Ureter (tissue), 1 donor: ENCODE results near the gene TOMM40L. TPM values are rescaled to one million over a fixed set of nuclear protein-coding genes. Genes with fewer than 3 reads are reported as not detected.

Source experiments
- DNase-seq: peaks from one replicate; pipeline ENCODE4 v3.0.0-alpha.2; 2020; ENCODE audit warnings: low spot score
- total RNA-seq: library from RNA; stranded (reverse); gene quantifications from one replicate; pipeline ENCODE4 v1.2.4, GENCODE V29; 2023
- donor health status: DM: yes; HTN: yes; CAD: no.

The TOMM40L gene
- total RNA-seq, 1 donor from 2014 or later = 17.5 TPM

DNA sequence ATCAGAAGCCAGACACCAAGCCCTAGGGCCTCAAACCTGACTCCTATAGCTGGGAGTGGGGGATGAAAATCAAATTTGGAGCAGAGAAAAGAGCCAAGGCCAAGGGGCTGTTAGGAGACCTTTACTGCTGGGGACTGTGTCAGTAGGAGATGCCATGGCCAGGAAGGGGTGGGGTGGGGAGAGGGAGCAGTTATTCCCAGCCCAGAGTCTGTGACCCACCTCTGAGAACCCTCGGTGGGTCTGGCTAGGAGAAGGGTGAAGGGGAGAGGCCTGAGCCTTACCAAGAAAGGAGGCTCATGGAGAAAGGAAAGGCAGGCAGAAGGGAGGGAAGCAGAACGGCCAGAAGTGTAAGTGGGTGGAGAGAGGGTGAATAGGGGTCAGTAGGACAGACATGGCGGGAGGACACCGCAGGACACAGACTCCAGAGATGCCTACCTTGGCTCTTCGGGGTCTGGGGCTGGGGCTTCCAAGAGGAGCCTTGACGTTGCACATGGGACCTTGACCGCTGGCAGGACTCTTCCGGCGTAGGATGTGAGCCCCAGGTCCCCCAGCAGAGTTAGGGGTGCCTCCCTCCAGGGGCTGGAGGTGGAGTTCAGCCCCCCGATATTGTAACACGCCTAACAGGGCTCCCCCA is 28.2 kb upstream of the TOMM40L start:
- no peak for DNase-seq

GRCh38 chr1:161198194-161198896 is 27.5 kb upstream of the TOMM40L start:
- no peak for DNase-seq

- peak; percentile 77 for DNase-seq
Measured at GRCh38 chr1:161198897-161199431, 26.9 kb upstream of the TOMM40L start, which contains the start of gene ADAMTS4. ADAMTS4 (minus strand) TSS chr1:161199054; CDS start chr1:161198627, 427 bp downstream.

DNA sequence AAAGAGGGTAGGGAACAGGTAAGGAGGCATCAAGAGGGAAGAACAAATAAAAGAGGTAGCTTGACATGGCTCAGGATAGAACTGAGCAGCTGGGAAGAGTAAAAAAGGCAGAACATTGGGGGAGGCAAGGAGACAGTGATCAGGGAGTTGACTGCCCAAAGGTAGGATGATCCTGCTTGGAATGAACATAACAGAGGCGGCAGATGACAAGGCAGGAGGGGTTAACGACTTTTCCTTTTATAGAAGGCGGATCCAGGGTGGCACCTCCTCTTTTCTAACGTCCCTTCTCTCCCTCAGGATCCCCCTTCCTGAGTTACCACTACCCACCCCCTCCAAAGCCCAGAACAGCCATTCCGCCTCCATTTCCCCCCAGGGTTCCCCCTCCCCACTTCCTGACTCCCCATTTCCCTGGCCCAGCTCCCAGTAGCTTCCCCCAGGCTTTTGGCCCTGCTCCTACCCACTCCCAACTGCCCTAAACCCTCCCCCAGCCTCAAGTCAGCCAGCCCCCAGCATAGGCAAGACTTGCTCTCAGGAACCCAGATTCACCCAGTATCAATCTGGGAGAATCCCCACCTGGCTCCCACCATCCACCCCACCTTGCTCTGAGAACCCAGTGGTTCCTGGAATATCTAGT is 26.2 kb upstream of the TOMM40L start:
- no peak for DNase-seq

- no peak for DNase-seq
Measured at GRCh38 chr1:161200421-161200991, 25.4 kb upstream of the TOMM40L start.

DNA sequence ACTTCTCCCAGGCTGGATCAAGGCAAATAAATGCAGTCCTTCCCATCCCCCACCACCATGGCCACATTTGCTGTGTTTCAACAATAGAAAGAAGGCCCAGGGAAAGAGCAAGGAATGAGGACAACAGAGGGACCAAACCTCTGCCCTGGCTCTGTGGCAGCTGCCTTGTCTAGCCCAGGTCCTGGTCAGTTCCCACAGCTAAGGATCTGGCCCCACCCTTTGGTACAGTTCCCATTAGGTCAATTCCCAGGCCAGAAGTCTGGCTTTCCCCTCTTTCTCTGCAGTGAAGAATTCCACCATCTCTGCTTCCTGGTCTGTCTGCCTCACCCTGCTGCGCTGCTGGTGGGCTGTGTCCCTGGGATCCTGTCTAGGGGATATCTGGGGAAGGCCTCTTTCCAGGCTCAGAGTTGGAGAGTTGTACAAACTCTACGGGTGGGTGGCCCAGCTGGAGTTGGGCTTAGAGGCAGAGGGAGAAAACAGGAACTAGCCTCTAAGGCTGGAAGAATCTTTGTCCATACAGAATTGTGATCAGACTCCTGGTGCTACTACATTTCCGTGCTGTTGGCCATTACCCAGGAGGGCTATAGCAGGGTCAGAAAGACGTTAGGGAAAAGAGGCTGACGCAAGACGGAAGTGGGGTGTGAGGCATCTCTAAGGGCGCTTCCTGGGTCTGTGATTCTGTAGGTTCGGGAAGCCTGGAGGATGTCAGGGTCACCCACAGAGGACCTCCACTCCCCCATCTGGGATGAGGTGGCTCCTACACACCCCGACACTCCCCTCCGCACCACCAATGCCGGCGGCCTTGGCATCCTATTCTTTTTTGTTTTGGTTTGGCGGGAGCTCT is 24.6 kb upstream of the TOMM40L start:
- peak; percentile 70 for DNase-seq

GRCh38 chr1:161201836-161202712 is 23.8 kb upstream of the TOMM40L start, which contains the start of gene NDUFS2:
NDUFS2 (plus strand) TSS chr1:161202367; CDS start chr1:161202386, 19 bp downstream.
- DNase-seq = peak; percentile 99

DNA sequence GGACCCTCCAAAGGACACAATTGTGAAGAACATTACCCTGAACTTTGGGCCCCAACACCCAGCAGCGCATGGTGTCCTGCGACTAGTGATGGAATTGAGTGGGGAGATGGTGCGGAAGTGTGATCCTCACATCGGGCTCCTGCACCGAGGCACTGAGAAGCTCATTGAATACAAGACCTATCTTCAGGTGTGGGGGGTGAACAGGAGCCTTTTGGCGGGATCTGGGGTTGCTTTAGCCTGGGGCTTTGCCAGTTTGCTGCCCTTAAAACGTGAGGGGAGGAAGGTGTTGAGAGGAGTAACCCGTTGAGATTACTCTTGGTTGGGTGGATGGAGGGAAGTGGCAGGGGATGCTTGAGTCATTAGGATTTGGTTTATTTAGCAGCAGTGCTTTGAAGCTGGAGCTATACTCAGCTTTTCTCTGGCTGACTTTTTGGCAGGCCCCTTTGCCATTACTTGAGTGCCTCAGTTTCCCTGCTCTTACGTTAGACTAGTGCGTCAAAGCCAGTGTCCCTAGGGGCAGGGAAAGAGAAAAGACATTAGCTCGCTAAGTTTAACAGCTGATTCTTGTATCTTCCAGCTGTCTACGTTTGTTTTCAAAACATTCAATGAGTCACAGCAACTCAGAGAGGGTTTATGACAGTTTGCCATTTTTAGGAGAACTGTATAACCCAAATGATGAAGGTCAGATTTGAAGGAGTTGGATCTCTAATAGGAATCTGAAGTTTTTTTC is 19.3 kb upstream of the TOMM40L start:
- no peak for DNase-seq

DNA sequence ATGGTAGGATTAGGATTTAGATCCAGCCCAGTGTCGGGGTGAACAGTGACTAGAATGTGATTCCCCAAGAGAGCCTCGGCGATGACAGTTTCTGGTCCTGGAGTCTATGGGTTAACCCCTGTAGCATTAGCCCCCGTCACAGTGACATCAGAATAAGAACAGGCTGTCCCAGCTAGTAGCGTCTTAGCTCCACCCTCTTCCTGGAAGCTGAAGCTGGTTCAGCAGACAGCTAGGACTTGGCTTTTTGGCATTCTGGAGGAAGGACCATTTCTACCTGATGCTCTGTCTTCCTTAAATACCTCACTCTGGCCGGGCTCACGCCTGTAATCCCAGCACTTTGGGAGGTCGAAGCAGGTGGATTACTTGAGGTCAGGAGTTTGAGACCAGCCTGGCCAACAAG is 18.7 kb upstream of the TOMM40L start:
- DNase-seq = no peak

DNA sequence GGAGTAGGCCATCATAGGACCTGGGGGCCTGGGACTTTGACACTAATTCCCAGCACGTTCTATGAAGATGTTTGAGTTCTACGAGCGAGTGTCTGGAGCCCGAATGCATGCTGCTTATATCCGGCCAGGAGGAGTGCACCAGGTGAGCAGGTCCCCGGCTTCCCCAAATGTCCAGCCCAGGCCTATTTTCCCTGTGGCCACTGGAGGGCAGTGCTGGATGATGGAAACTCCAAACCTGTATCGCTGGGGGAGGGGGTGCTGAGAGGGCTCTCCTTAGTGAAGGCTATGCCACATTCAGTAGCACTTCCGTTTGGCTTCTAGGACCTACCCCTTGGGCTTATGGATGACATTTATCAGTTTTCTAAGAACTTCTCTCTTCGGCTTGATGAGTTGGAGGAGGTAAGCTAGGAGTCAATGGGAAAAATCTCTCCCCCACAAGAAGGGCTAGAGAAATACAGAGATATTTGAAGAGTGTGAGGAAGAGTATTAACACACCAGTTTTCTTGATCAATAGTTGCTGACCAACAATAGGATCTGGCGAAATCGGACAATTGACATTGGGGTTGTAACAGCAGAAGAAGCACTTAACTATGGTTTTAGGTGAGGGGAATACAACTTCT is 16.0 kb upstream of the TOMM40L start:
- peak; percentile 75 for DNase-seq

- DNase-seq = no peak
Measured at GRCh38 chr1:161214369-161214768, 11.5 kb upstream of the TOMM40L start.

- DNase-seq = no peak
Measured at GRCh38 chr1:161215076-161215475, 10.8 kb upstream of the TOMM40L start, which contains the start of gene FCER1G. FCER1G (plus strand) TSS chr1:161215295; CDS start chr1:161215322, 27 bp downstream.

DNA sequence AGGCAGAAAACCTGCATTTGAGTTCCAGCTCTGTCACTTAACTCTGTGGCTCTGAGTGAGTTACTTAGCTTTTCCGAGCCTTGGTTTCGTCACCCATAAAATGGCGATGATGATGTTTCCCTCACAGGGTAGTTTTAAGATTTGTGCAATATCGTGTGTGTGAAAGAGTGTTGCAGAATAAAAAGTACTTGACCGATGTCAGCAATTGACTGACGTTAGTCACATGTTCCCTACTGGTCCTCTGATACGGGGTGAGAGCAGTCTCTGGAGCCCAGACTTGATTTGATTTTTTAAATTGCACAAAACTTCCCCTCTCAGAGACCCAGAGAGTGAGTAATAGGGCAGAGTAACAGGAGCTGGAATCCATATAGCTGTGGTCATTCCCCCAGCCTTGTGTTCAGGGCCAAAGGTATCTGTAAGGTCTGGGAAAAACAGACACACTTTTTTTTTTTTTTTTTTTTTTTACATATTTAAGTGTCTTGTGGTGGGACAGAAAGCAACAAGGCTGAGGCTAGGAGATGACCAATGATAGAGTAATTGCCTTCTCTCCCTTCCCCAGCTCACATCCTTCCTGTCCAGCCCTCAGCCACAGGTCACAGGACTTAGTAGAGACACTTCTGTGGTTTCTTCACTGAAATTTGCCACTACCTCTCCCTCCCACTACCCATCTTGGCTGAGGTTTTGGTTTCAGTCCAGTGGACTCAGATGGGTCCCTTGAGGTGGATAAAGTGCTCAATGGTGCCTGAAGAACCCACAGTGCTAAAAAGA is 8.7 kb upstream of the TOMM40L start:
- DNase-seq = no peak

- DNase-seq = no peak
Measured at GRCh38 chr1:161217831-161218230, 8.0 kb upstream of the TOMM40L start.

DNA sequence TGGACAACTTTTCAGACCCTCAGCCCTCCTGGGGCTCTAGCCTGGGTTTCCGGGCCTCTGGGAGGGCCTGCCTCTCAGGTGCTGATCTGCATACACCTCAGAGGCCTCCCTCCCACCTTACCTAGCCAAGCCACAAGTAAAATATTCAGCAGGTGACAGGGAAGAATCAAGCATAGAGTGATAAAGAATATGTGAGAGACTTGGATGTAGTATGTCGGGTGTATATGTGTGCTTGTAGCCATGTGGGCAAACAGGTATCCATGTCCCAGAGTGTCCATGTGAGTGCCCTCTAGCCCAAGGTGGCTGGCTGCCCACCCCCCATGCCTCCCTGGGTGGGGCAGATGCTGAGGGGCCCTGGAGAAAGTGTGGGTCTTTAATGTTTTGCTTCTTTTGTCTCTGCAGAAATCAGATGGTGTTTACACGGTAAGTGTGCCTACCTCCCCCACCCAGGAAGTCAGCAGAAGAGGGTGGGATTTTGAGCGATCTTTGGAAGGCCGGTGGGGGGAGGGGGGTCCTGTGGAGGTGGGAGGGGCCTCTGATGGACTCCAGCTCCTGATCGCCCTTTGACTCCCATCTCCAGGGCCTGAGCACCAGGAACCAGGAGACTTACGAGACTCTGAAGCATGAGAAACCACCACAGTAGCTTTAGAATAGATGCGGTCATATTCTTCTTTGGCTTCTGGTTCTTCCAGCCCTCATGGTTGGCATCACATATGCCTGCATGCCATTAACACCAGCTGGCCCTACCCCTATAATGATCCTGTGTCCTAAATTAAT is 7.4 kb upstream of the TOMM40L start:
- no peak for DNase-seq

DNA sequence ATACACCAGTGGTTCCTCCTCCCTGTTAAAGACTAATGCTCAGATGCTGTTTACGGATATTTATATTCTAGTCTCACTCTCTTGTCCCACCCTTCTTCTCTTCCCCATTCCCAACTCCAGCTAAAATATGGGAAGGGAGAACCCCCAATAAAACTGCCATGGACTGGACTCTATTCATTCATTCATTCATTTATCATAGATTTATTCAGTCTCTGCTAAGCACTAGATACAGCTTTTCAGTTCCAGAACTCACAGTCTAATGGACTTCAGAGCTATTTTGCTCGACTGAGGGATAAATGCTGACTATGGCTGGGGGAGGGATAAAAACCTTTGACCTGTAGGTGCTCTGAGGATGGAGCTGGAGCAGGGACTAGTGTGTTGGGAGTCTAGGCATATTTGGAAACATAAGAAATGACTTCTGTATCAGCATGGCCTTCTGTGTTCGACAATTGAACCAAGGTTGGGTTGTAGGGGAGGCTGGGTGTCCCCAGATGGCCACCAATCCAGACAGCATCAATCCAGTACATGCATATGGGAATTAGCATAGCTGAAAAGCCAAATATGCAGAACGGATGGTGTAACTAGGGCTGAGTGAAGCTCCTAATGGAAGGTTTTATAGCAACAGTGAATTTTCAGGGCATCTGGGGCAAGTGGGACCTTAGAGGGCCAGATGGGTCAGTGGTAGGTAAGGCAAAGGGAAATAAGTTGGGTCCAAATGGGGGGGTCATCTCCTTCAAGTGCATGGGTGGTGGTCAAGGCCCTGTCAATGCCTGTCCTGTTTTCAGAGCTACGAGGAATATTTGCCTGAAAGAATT is 6.6 kb upstream of the TOMM40L start:
- no peak for DNase-seq

- DNase-seq = no peak
Measured at GRCh38 chr1:161220002-161220401, 5.9 kb upstream of the TOMM40L start.
